Thyroid gland (tissue), 4 donors: ENCODE measurements around the gene VRK1. TPM values are rescaled to one million over a fixed set of nuclear protein-coding genes. Genes with fewer than 3 reads are reported as not detected.

Source experiments
- DNase-seq, 2 donors: peaks; one replicate each; pipeline ENCODE4 v3.0.0-alpha.2; 2019
- H3K27ac ChIP-seq, 3 donors: fragments of 200-600 bp; sonication (generic); 1 replicate in 2 of 3; 2 replicates in 1 of 3; pipeline ENCODE4 v1.5.1; 2016 to 2019; ENCODE audit warnings: mild to moderate bottlenecking in 1 of 3, moderate library complexity in 1 of 3
- H3K27me3 ChIP-seq: fragments of 200-600 bp; sonication (generic); one replicate; pipeline ENCODE4 v1.5.1; 2019
- H3K36me3 ChIP-seq, 2 donors: fragments of 200-600 bp; sonication (generic); one replicate each; pipeline ENCODE4 v1.5.1; 2016 to 2019
- H3K4me1 ChIP-seq, 2 donors: fragments of 200-600 bp; sonication (generic); one replicate each; pipeline ENCODE4 v1.5.1; 2017 to 2019
- H3K4me3 ChIP-seq, 3 donors: fragments of 200-600 bp; sonication (generic); replicated peaks in 1 of 3; 1 replicate in 2 of 3; 2 replicates in 1 of 3; pipeline ENCODE4 v1.5.1; 2016; ENCODE audit warnings: mild to moderate bottlenecking in 1 of 3
- H3K9me3 ChIP-seq: fragments of 200-600 bp; sonication (generic); one replicate; pipeline ENCODE4 v1.5.1; 2017
- CTCF ChIP-seq, 6 experiments: fragments of 200-600 bp in 3 of 6; fragments of 450-650 bp in 3 of 6; sonication (generic) in 3 of 6; IDR thresholded peaks; one replicate each; pipeline ENCODE4 v1.5.1; 2016 to 2019; ENCODE audit warnings: antibody characterized with exemption in 6 of 6, mild to moderate bottlenecking in 2 of 6, inconsistent platforms in 1 of 6, moderate library complexity in 1 of 6
- POLR2A ChIP-seq, 2 donors: fragments of 450-650 bp; IDR thresholded peaks; one replicate each; pipeline ENCODE4 v1.6.1; 2017; ENCODE audit warnings: antibody characterized with exemption in 2 of 2, mild to moderate bottlenecking in 2 of 2, moderate library complexity in 1 of 2
- WGBS, 2 donors: methylation state at CpG; one replicate each; pipeline ENCODE4 v1.1.5; 2017; 5-methylcytosine and 5-hydroxymethylcytosine counted together
- intact Hi-C: fragments of 100-400 bp; cut with DNase I; formaldehyde crosslinking; loops from one replicate; pipeline ENCODE4 v1.15.1; 2023
- total RNA-seq, 4 donors: library from RNA; depleted of rRNA; stranded (reverse); fragments of >200 nt; gene quantifications; one replicate each; pipeline ENCODE4 v1.2.3, GENCODE V29; 2016

Gene VRK1
- total RNA-seq, 4 donors from 2014 or later, result 10.1 to 44.4 (median 14.2) TPM

DNA sequence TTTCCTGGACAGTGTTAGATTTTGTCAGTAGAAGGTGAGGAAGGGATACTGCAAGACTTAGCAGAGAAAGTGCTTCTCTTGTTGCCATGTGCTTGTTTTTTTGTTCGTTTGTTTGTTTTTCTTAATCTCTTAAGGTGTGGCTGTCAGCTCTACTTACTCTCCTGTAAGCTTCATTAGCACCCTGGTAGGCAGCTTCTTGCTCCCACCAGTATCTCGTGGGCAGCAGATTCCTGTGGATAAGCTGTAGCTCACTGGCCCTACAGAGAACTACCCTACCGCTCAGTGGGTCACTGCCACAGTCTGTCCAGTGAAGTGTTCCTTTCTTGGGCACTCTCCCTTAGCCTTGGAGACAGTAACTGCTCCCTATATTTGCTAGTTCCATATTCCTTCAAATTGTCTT, 30.1 kb downstream of the VRK1 start:
- no peak for TF ChIP-seq POLR2A (IDR thresholded peaks at IDR 0.05)
- no peak overlapping the region for H3K4me3 ChIP-seq
- 56 to 79% methylated on average over 3 of the region's 3 CpGs for WGBS, 2 donors
- H3K27me3 ChIP-seq, result no peaks in the 10 kb centered on the region
- intact Hi-C loops, result no loop called here
- H3K4me1 ChIP-seq, result no peaks in the 10 kb centered on the region
- H3K36me3 ChIP-seq, result no peaks in the 10 kb centered on the region
- H3K9me3 ChIP-seq, result no peaks in the 10 kb centered on the region
- DNase-seq, result no peak
- no peak overlapping the region for H3K27ac ChIP-seq

GRCh38 chr14:96829791-96830190, 32.6 kb downstream of the VRK1 start:
- Histone ChIP-seq H3K27me3 (no peaks in the 10 kb centered on the region), H3K36me3 (no peaks in the 10 kb centered on the region), H3K27ac (no peak overlapping the region), H3K4me1 (no peaks in the 10 kb centered on the region), H3K9me3 (no peaks in the 10 kb centered on the region), H3K4me3 (no peak overlapping the region)
- WGBS, 2 donors, result 98% methylated on average over 1 of the region's 1 CpG
- TF ChIP-seq CTCF (IDR thresholded peaks at IDR 0.05) (no peak), POLR2A (IDR thresholded peaks at IDR 0.05) (no peak)
- intact Hi-C loops, result no loop called here
- DNase-seq, result no peak

- WGBS, 2 donors, result 84 to 92% methylated on average over 1 of the region's 1 CpG
- Histone ChIP-seq H3K9me3 (no peaks in the 10 kb centered on the region), H3K27ac (no peak overlapping the region), H3K36me3 (no peaks in the 10 kb centered on the region), H3K27me3 (no peaks in the 10 kb centered on the region), H3K4me3 (no peak overlapping the region), H3K4me1 (no peaks in the 10 kb centered on the region)
- DNase-seq, result no peak
- TF ChIP-seq POLR2A (IDR thresholded peaks at IDR 0.05), result no peak
- intact Hi-C loops, result no loop called here
Measured at GRCh38 chr14:96830946-96831345, 33.8 kb downstream of the VRK1 start.

- no peak for DNase-seq
- Histone ChIP-seq H3K4me1 (no peaks in the 10 kb centered on the region), H3K9me3 (no peaks in the 10 kb centered on the region), H3K27ac (no peak overlapping the region), H3K36me3 (no peaks in the 10 kb centered on the region), H3K4me3 (no peak overlapping the region), H3K27me3 (no peaks in the 10 kb centered on the region)
- 67 to 70% methylated on average over 2 of the region's 2 CpGs for WGBS, 2 donors
- intact Hi-C loops, result no loop called here
- TF ChIP-seq POLR2A (IDR thresholded peaks at IDR 0.05) (no peak), CTCF (IDR thresholded peaks at IDR 0.05) (no peak)
Measured at GRCh38 chr14:96832351-96832750, 35.2 kb downstream of the VRK1 start.

GRCh38 chr14:96838449-96838848, 41.3 kb downstream of the VRK1 start:
- Histone ChIP-seq H3K27me3 (no peaks in the 10 kb centered on the region), H3K4me3 (no peak overlapping the region), H3K9me3 (no peaks in the 10 kb centered on the region), H3K27ac (no peak overlapping the region), H3K4me1 (no peaks in the 10 kb centered on the region), H3K36me3 (no peaks in the 10 kb centered on the region)
- DNase-seq, result no peak
- WGBS, 2 donors, result 98% methylated on average over 4 of the region's 4 CpGs
- TF ChIP-seq CTCF (IDR thresholded peaks at IDR 0.05) (no peak), POLR2A (IDR thresholded peaks at IDR 0.05) (no peak)
- intact Hi-C loops, result no loop called here

DNA sequence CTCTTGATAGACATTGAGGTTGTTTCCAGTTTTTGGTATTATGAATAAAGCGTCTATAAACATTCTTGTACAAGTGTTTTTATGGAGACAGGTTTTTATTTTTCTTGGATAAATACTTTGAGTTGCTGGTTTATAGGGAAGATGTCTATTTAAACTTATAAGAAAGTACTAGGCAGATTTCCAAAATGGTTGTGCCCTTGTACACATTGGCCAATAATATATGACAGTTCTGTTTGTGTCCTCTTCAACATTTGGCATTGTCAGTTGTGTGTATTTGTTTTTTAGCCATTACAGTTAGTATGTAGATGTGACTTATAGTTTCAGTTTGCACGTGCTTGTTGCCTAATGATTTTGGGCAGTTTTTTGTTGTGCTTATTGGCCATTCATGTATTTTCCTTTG, 42.1 kb downstream of the VRK1 start:
- Histone ChIP-seq H3K4me1 (no peaks in the 10 kb centered on the region), H3K9me3 (no peaks in the 10 kb centered on the region), H3K4me3 (no peak overlapping the region), H3K27me3 (no peaks in the 10 kb centered on the region), H3K27ac (no peak overlapping the region), H3K36me3 (no peaks in the 10 kb centered on the region)
- 93 to 97% methylated on average over 2 of the region's 2 CpGs for WGBS, 2 donors
- no peak for DNase-seq
- intact Hi-C loops, result no loop called here
- TF ChIP-seq POLR2A (IDR thresholded peaks at IDR 0.05), result no peak
- TF ChIP-seq CTCF (IDR thresholded peaks at IDR 0.05), result no peak
